Measurements from ENCODE around the gene MRGPRF.

MRGPRF gene

GRCh38 chr11:68994161-68994893 lies 18.7 kb downstream of the MRGPRF start:
- no peak for TF ChIP-seq REST (IDR thresholded peaks at IDR 0.05; ENCODE audit: insufficient read depth in 1 of 2, low read depth in 2 of 2, low read length in 2 of 2)
- TF ChIP-seq FOXP2 (optimal IDR thresholded peaks at IDR 0.05; ENCODE audit: borderline replicate concordance, extremely low read depth, extremely low read length, insufficient read depth): no peak
- TF ChIP-seq POLR2AphosphoS5 (IDR thresholded peaks at IDR 0.05; ENCODE audit: low read depth, low read length): no peak
- no peak for TF ChIP-seq SIN3A (IDR thresholded peaks at IDR 0.05; ENCODE audit: borderline replicate concordance, insufficient read depth, low read length)
- TF ChIP-seq TAF1 (IDR thresholded peaks at IDR 0.05; ENCODE audit: borderline replicate concordance, insufficient read depth, low read length): no peak

GRCh38 chr11:68993546-68993945 lies 19.5 kb downstream of the MRGPRF start:
- TF ChIP-seq REST (IDR thresholded peaks at IDR 0.05; ENCODE audit: insufficient read depth in 1 of 2, low read depth in 2 of 2, low read length in 2 of 2) (no peak), SIN3A (IDR thresholded peaks at IDR 0.05; ENCODE audit: borderline replicate concordance, insufficient read depth, low read length) (no peak), FOXP2 (optimal IDR thresholded peaks at IDR 0.05; ENCODE audit: borderline replicate concordance, extremely low read depth, extremely low read length, insufficient read depth) (no peak), POLR2AphosphoS5 (IDR thresholded peaks at IDR 0.05; ENCODE audit: low read depth, low read length) (no peak), TAF1 (IDR thresholded peaks at IDR 0.05; ENCODE audit: borderline replicate concordance, insufficient read depth, low read length) (no peak)

- TF ChIP-seq REST (IDR thresholded peaks at IDR 0.05; ENCODE audit: insufficient read depth in 1 of 2, low read depth in 2 of 2, low read length in 2 of 2) (no peak), TAF1 (IDR thresholded peaks at IDR 0.05; ENCODE audit: borderline replicate concordance, insufficient read depth, low read length) (no peak), SIN3A (IDR thresholded peaks at IDR 0.05; ENCODE audit: borderline replicate concordance, insufficient read depth, low read length) (no peak), FOXP2 (optimal IDR thresholded peaks at IDR 0.05; ENCODE audit: borderline replicate concordance, extremely low read depth, extremely low read length, insufficient read depth) (no peak), POLR2AphosphoS5 (IDR thresholded peaks at IDR 0.05; ENCODE audit: low read depth, low read length) (no peak)
Measured at GRCh38 chr11:68992743-68993255, 20.2 kb downstream of the MRGPRF start.

- TF ChIP-seq REST (IDR thresholded peaks at IDR 0.05; ENCODE audit: insufficient read depth in 1 of 2, low read depth in 2 of 2, low read length in 2 of 2): no peak
- no peak for TF ChIP-seq FOXP2 (optimal IDR thresholded peaks at IDR 0.05; ENCODE audit: borderline replicate concordance, extremely low read depth, extremely low read length, insufficient read depth)
- TF ChIP-seq TAF1 (IDR thresholded peaks at IDR 0.05; ENCODE audit: borderline replicate concordance, insufficient read depth, low read length): no peak
- no peak for TF ChIP-seq SIN3A (IDR thresholded peaks at IDR 0.05; ENCODE audit: borderline replicate concordance, insufficient read depth, low read length)
- TF ChIP-seq POLR2AphosphoS5 (IDR thresholded peaks at IDR 0.05; ENCODE audit: low read depth, low read length): no peak
Measured at GRCh38 chr11:68990995-68991780, 21.9 kb downstream of the MRGPRF start.

Measured in PFSK-1 (cell line).